22Rv1 (cell line): ENCODE data around the gene METTL27.

ENCODE experiments used
- CTCF ChIP-seq: fragments of 450-650 bp; IDR thresholded peaks from 2 replicates; pipeline ENCODE4 v1.5.1; 2017; ENCODE audit warnings: mild to moderate bottlenecking
- ZFX ChIP-seq: fragments of 450-650 bp; IDR thresholded peaks from 2 replicates; pipeline ENCODE4 v1.6.1; 2017; ENCODE audit warnings: antibody characterized with exemption, borderline replicate concordance

GRCh38 chr7:73841689-73842066, 638 bp downstream of the METTL27 start:
- TF ChIP-seq CTCF (no peak), ZFX (no peak)
